GM18520 (cell line): ENCODE data around the gene ANKRD30A.
"Not testable (repeated sequence)": the region's sequence is repeated elsewhere in the genome, so short reads cannot be mapped to it uniquely, and the experiment has no call there.

ENCODE experiments used
- ATAC-seq: cut with Tn5 transposase; IDR thresholded peaks from one replicate; pipeline ENCODE4 v1.9.1; 2021; ENCODE audit not compliant: unreplicated experiment

The ANKRD30A gene

GRCh38 chr10:37268266-37268665 is 142.9 kb downstream of the ANKRD30A start:
- ATAC-seq: no peak

DNA sequence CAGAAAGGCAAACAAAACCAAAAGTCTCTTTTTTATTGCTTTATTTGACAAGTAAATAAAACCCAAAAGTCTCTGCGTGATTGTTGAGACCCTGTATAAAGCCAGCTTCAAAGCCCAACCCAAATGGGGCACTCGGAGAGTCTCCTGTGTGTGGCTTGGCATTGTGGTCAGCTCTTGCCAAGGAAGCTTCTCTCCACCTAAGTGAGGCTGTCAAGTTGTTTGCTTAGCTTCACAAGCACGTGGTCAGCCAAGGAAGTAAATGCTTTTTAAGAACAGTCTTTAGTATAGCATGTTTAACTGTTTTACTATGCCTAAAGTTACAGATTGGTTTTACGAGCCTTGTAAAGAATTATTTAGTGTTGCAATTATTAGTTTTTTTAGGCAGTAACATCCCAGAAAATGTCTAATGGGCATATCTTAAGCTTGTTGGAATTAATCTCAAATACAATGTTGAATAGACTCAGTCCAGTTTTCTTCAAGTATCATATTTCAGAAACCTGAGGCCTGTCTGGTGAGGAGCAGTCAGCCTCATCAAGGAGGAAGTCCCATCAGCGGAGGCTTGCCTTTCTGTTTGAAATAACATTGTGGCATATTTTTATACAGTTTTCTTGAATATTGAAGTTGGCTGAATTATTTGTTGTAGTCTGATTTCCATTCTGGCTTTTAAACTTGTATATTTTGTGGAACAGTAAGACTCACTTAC is 144.3 kb downstream of the ANKRD30A start:
- no peak for ATAC-seq

GRCh38 chr10:37275216-37275777 is 149.9 kb downstream of the ANKRD30A start:
- no peak for ATAC-seq

DNA sequence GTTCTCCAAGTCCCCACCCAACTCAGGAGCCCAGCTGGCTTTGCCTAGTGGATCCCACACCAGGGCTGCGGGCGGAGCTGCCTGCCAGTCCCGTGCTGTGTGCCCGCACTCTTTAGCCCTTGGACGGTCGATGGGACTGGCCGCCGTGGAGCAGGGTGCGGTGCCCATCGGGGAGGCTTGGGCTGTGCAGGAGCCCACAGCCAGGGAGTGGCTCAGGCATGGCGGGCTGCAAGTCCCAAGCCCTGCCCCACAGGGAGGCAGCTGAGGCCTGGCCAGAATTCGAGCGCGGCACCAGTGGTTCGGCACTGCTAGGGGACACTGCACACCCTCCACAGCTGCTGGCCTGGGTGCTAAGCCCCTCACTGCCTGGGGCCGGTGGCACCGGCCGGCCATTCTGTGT is 159.7 kb downstream of the ANKRD30A start:
- ATAC-seq: no peak

GRCh38 chr10:37289833-37290464 is 164.6 kb downstream of the ANKRD30A start:
- no peak for ATAC-seq

DNA sequence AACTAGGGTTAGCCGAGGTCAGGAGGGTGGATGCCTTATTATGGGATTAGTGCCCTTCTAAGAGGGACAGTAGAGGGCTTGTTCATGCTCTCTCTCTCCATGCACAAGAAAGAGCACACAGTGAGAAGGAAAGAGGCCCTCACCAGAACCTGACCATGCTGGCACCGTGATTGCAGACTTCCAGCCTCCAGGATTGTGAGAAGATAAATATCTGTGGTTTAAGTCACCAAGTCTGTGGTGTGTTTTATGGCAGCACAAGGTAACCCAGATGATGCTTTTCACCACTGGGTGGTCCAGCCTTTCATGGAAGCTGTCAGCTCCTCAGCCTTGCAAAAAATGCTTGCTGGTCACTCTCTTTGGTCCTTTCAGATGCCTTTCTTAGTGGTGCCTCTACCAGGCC is 175.9 kb downstream of the ANKRD30A start:
- no peak for ATAC-seq

GRCh38 chr10:37304036-37304435 is 178.6 kb downstream of the ANKRD30A start:
- no peak for ATAC-seq

- ATAC-seq: no peak
Observed at GRCh38 chr10:37314350-37314749, 189.0 kb downstream of the ANKRD30A start.

DNA sequence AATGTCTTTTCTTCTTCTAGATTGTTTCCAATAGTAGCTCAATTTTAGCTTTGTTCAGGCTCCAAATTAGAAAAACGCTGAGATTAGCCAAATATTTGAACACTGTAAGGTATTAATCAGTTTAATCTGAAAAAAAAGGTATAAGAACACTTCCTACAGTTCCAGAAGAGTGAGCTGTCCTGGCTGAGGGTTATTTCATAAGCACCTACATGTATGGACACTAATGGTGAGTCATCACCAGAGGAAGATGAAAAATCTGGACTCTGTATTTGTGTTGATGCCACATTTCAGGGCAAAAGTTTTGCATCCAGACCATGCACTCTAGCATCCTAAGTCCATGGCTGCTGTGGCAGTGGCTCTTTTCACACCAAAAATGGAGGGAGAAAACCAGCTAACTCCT is 189.5 kb downstream of the ANKRD30A start:
- ATAC-seq: no peak

- ATAC-seq: no peak
Observed at GRCh38 chr10:37344413-37344812, 219.0 kb downstream of the ANKRD30A start.

DNA sequence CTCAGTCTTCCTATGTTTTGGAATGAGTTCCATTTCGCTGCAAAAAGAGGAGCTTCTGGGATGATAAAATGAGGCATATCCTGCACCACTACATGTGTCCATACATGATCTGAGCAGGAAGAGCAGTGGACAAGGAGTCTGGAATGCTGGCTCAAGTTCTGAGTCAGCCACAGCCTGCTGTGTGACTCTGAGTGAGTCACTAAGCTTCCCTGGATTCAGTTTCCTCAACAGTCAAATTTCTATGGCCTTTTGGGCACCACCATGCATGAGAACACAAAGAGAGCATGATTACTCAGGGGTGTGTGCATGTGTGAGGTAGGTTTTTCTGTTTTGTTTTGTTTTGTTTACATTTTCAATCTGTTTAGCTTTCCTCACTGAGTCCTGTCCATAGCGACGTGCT is 254.6 kb downstream of the ANKRD30A start:
- ATAC-seq: no peak

GRCh38 chr10:37381271-37381670 is 255.9 kb downstream of the ANKRD30A start:
- no peak for ATAC-seq

DNA sequence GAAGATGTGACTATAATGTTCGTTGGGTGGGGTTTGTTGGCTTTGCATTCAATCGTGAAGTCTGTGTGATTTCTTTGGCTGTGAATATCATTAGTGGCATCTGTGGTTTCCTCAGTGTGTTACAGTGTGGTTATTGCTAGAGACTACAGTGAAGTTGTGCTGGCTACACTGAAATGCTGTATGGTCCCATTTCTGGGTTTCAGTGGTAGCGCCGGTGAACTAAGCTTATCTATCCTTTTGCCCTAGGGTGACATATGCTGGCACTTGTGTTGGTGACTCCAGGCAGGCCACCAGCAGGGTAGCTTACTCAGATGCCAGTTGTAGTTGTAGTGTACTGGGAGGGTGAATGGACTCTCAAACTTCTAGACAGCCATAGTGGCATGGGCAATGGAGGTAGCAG is 259.5 kb downstream of the ANKRD30A start:
- ATAC-seq: no peak

DNA sequence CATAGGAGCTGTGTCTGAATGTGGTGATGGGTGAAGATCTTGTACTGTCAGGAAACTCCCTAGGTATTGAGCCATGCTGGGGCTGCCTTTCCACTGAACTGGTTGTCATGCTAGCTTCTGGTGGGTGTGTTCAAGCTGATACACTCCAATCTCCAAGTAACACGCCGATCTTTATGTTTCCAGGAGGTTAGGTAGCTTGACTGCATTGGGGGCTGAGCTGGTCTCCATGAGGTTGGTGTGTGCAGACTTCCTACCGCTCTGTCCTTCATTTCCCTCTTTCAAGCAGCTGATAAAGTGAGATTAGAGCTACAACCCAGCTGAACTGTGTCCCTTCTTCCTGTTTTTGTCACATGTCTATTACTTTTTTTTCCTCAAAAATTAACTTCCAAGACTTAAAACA is 265.5 kb downstream of the ANKRD30A start:
- no peak for ATAC-seq

GRCh38 chr10:37400774-37401173 is 275.4 kb downstream of the ANKRD30A start:
- ATAC-seq: not testable (repeated sequence)

DNA sequence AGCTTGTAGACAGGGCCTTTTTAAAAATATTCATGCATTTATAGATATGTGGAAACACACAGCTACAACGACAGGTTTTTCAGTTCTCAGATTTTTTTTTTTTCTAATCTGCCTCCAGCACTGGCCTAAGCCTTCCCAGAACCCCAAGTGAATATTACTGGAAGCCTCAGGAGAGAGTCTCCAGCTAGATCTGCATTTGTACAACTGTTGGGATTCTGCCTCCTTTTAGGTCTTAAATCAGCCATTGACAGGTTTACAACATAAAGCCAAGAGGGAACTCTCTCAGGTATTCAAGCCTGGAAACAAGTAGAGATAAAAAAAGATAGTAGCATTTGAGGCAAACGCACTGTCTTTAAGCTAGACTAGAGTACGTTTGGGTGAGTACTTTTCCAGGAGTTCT is 275.8 kb downstream of the ANKRD30A start:
- no peak for ATAC-seq

- ATAC-seq: no peak
Observed at GRCh38 chr10:37403776-37404175, 278.4 kb downstream of the ANKRD30A start.
